UCSD-AML1 (cell line): ENCODE results near the gene ABCA4.
A peak's percentile ranks its signal among the peaks of the same experiment; 100 is the strongest.

Experiments
- DNase-seq: peaks from one replicate; lab custom pipeline; 2025; ENCODE audit not compliant: unreplicated experiment; lab: John Stamatoyannopoulos, UW

ABCA4 gene

DNA sequence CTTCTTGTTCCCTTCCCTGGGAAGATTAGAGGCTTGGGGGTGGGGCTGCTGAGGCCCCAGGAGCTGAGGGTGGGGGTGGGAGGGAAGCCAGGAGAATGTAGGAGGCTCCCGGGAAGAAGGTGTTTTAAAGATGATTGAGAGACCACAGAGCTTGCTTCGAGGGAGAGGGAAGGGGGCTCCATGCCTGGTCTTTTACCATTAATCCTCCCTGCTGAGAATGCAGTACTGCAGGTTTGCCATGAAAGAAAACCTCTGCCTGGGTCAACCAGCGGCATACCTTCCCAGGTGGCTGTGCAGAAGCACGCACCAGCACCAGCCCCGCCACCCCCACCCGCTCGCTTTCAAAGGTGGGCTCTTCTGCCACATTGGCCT is 15.4 kb downstream of the ABCA4 start:
- no peak for DNase-seq

DNA sequence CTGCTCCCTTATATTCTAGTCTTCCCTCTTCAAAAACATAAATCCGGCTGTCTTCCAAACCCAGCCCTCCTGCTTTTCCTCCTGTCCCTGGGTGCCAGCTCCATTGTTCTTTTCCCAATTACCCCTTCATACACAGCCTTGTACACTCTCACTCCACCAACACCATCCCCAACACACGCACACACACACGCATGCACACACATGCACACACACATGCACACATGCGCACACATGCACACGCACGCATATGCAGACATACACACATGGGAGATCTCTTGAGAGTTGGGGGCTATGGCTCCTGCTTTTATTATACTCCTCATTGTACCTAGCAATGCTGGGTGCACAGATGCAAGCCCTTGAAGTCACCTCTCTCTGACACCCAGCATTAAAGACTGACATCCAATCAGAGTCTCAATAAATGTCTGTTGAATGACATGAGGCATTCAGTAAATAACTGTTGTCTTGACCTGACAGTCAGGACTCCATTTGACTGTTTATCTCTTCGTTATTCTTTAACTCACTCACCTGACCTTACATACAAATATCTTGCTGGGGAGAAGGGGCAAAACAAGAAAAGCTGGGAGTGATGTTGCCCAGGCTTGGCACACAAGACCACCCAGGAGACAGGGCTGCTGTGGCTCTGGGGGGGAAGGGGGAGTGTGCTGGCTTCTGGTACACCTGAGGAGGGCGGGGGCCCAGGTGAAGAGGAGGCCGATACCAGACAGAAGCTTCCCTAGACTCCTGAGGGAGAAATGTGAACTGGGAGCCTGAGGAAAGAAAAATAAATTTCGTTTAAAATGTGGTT is 16.0 kb downstream of the ABCA4 start:
- no peak for DNase-seq

DNA sequence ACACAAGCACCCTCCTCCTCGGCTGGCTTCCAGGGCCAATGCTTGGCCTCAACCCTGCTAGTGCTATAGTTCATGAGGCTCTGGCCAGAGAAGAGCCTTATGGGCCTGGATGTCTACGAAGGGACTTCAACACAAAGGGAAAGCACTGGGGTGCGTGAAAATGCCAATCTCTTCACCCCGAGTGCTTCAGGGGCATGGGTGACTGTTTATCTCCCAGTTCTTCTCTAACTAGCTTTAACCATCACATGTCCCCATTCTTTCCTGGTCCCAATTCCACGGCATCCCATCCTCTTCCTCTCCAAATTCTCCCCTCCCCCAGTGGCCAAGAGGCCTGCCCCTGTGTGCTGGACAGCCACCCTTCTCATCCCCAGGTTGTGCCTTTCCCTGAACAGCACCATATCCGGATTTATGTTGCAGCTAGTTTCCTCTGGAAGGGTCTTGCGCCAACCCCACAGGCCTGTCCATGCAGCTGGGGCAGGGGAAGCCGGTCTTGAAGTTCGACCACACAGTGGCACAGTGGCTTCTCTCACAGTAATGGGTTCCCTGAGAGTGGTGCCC is 16.7 kb downstream of the ABCA4 start:
- no peak for DNase-seq

GRCh38 chr1:94103608-94104007 is 17.3 kb downstream of the ABCA4 start:
- no peak for DNase-seq

DNA sequence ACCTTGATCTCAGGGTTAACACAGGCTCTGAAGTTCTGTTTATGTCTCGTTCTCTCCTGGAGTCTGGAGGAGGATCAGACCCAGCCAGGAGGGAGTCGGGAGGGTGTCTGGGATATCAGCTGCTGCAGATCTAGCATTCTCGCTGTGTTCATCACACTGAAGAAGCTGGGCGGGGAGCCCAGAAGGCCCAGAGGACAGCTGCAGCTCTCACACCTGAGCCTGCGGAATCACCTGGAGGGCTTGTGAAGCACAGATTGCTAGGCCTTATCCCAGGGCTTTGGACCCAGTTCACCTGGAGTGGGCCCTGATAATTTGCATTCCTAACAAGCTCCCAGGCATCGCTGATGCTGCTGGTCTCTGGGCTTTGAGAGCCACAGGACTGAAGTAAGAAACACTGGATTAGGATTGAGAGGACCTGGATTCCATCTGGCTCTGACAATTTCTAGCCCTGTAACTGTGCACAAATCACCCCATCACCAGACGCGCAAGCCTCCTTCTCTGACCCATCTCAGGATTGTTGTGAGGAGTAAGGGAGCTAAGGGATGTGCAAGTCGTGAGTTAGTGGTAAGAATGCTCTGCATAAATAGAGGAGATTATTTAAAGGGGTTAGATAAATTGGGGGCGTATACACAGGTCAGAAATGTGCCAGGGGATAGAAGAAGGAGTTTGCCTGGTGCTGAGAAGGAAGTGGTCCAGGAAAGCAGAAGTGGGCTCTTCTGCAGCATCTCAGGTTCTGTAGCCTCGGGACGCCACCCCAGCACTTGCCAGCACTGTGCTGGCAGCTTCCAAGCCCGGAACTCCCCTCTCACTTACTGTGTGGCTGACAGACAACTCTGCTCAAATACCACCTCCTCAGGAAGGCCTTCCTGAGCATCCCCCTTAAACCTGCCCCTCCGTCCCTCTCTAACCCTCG is 19.1 kb downstream of the ABCA4 start:
- no peak for DNase-seq

- DNase-seq = no peak
These were observed 19.9 kb downstream of the ABCA4 start for GRCh38 chr1:94100785-94101612.

GRCh38 chr1:94100129-94100784 is 20.7 kb downstream of the ABCA4 start:
- no peak for DNase-seq

DNA sequence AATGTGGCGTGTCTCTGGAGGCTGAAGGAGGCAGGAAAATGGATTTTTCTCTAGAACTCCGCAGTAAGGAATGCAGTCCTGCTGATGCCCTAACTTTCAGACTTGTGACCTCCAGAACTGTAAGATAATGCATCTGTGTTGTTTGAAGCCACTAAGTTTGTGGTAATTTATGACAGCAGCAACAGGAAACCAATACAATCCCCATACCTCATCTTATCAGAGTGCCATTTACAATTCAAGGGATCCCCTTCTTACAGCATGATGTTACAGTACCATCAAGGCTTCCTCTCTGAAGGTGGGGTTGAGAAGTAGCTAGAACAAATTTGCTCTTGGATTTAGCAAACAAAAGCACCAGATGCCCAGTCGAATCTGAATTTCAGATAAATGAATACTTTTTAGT is 21.6 kb downstream of the ABCA4 start:
- no peak for DNase-seq

- DNase-seq = no peak
These were observed 22.3 kb downstream of the ABCA4 start for GRCh38 chr1:94098585-94099111.

- DNase-seq = no peak
These were observed 24.0 kb downstream of the ABCA4 start for GRCh38 chr1:94096797-94097549.

DNA sequence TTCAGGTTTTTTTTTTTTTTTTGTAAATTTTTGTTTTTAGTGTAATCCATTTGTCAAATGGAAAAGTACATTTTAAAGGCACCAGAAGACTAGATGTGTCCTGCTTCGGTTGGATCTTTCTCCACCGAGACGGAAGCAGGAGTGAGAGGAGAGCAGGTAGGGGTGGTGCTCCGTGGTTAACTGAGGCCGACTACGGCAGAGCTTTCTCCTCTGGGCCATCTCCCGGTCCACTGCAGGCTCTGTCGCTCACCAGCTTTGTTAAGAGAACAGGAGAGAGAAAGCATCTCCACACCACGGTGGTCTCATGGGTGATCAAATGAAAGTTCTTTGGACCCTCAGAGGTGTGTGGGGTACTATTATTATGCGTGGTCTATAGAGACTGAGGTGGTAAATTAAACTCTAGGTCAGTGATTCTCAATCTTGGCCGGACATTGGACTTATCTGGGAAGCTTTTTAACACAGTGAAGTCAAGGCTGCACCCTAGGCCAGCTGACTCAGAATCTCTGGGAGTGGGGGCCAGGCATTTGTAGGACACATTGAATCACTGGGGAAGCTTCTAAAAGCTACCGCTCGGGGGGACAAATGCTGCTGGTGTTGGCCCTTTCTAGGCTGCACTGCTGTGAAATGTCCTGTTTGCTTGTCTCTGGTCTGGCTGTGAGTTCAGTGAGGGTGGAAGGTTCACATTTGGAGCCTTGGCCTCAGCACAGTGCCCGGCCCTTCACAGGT is 25.0 kb downstream of the ABCA4 start:
- no peak for DNase-seq

DNA sequence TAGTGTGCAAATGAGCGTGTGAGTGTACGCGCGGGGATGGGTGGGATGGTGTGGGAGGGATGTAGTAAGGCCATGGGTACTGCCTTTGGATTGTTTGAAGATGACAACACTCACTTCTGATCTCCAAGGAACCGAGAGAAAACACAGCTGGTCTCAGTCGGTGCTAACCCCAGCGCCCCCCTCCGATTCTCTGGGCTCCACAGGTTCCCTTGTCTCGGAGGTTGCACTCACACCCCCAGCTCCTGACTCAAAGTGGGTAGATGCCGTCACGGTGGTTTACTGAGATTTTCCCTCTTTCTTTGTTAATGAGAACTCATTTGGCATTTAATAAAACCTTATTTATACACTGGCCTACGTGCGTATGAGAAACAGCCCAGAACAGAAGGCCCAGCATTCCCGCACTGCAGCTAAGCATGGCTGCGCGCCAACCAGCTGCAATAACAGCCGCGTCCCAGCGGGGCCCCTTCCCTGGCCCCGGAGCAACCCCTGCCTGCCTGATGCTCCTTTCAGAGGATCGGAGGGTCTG is 25.8 kb downstream of the ABCA4 start:
- DNase-seq = no peak

DNA sequence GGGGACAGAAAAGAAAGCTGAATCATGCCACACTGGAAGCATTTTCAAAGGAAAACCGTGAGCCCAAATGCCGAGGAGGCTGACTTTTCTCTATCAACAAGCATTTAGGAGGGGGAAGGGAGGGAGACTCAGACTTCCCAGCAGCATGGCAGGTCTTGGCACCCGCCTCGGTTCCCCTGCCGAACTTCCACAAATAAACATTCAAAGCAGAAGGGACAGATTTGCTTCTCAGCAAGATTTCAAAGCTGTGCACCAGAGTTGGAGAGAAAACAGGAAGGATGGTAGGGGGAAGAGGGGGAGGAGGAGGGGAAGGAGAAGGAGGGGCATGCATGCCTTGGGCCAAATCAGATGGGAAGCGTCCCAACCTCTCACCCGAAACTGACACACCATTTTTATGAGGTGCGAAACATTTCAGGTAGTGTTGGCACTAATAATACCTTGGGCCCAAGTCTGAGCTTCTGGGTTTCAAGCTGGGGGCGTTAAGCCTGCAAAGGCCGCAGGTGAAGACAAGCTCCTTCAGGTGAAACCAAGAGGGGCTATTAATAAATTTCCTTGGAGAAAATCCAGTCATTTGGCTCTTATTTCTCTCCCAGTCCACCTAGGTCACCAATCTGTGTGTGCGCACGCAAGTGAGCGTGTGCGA is 26.4 kb downstream of the ABCA4 start:
- no peak for DNase-seq

- no peak for DNase-seq
These were observed 27.0 kb downstream of the ABCA4 start for GRCh38 chr1:94093996-94094395.

- no peak for DNase-seq
These were observed 27.6 kb downstream of the ABCA4 start for GRCh38 chr1:94093396-94093795.

GRCh38 chr1:94092210-94092613 is 28.7 kb downstream of the ABCA4 start:
- peak; percentile 79 for DNase-seq

DNA sequence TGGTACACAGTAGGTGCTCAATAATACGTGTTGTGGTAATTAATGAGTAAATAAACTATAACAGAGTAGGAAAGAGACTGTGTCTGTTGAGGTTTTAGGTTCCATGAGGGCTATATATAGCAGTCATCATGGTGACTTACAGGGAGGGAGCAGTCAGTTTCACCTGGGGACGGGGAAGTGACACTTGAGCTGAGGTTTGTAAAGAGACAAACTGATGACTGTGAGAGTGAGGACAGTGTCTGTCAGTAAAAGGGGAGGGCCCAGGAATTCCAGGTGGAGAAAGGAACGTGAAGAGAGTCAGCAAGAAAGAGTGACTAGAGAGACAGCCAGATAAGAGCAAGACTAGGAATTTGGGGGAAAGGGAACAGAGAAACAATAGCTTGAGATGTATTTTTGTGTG is 30.2 kb downstream of the ABCA4 start:
- no peak for DNase-seq

GRCh38 chr1:94087193-94087592 is 33.8 kb downstream of the ABCA4 start:
- no peak for DNase-seq
